HG03571 (cell line): Measurements from ENCODE around the gene VEGFB.
A peak's percentile ranks its signal among the peaks of the same experiment; 100 is the strongest.

Experiments
- ATAC-seq: cut with Tn5 transposase; IDR thresholded peaks from one replicate; pipeline ENCODE4 v1.9.1; 2021; ENCODE audit not compliant: unreplicated experiment

VEGFB gene

GRCh38 chr11:64276653-64277431, 42.5 kb downstream of the VEGFB start:
- no peak for ATAC-seq

- no peak for ATAC-seq
Observed at GRCh38 chr11:64278576-64279190, 44.3 kb downstream of the VEGFB start.

- ATAC-seq = no peak
Observed at GRCh38 chr11:64281957-64282770, 47.8 kb downstream of the VEGFB start.

- no peak for ATAC-seq
Observed at GRCh38 chr11:64283092-64283491, 48.7 kb downstream of the VEGFB start.

GRCh38 chr11:64284048-64284961, 49.9 kb downstream of the VEGFB start, which contains the start of gene BAD:
BAD (minus strand) TSS chr11:64284665; CDS start chr11:64284368, 297 bp downstream.
- ATAC-seq = peak; percentile 62

- peak; percentile 49 for ATAC-seq
Observed at GRCh38 chr11:64284962-64285884, 50.8 kb downstream of the VEGFB start, which contains the start of gene GPR137. GPR137 (plus strand) TSS chr11:64285848; CDS start chr11:64286525, 677 bp downstream.

- ATAC-seq = no peak
Observed at GRCh38 chr11:64285885-64286800, 51.8 kb downstream of the VEGFB start.

GRCh38 chr11:64286801-64287159, 52.4 kb downstream of the VEGFB start:
- ATAC-seq = no peak

- ATAC-seq = no peak
Observed at GRCh38 chr11:64287676-64288352, 53.4 kb downstream of the VEGFB start.

- no peak for ATAC-seq
Observed at GRCh38 chr11:64288353-64288750, 54.0 kb downstream of the VEGFB start.
